ENCODE data around the gene OR52E5. TPM values are rescaled to one million over a fixed set of nuclear protein-coding genes. Genes with fewer than 3 reads are reported as not detected.

OR52E5 gene
- polyA plus RNA-seq, 1 donor: not detected

GRCh38 chr11:5891216-5891800 is 1.7 kb upstream of the OR52E5 start:
- no peaks in the 10 kb centered on the region for H3K9me3 ChIP-seq (ENCODE audit: control insufficient read depth, low read depth, low read length)
- 83% methylated on average over 1 of the region's 4 CpGs for whole genome bisulfite sequencing (ENCODE audit: insufficient coverage, low lambda C conversion rate)
- H3K27me3 ChIP-seq (ENCODE audit: control insufficient read depth, insufficient read depth, low read length): no peaks in the 10 kb centered on the region
- H3K27ac ChIP-seq (ENCODE audit: low read length): no peak overlapping the region
- H3K36me3 ChIP-seq (ENCODE audit: control insufficient read depth, insufficient read depth, low read length): no peaks in the 10 kb centered on the region
- no peaks in the 10 kb centered on the region for H3K4me1 ChIP-seq (ENCODE audit: control insufficient read depth, insufficient read depth, low read length)
- no peak overlapping the region for H3K4me3 ChIP-seq (ENCODE audit: low read length)
- no peak for DNase-seq

DNA sequence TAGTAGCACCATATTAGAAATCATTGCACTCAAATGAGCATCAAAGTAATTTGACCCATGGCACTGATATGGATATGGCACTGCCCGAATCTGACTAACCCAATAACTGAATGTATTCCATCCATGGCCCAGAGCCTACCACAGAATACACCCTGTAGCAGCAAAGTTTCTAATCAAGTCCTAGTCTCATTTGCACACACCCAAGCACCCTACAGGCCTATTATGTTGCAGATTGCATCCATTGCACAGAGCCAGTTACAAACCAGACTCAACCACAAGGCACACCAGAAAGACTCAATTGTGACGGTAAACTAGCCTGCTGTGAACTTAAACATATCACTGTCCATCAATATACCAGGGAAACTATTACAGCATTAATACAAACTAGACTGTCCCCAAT is 6.5 kb downstream of the OR52E5 start:
- Histone ChIP-seq H3K4me1 (ENCODE audit: control insufficient read depth, insufficient read depth, low read length) (no peaks in the 10 kb centered on the region), H3K27me3 (ENCODE audit: control insufficient read depth, insufficient read depth, low read length) (no peaks in the 10 kb centered on the region), H3K27ac (ENCODE audit: low read length) (no peak overlapping the region), H3K4me3 (ENCODE audit: low read length) (no peak overlapping the region), H3K36me3 (ENCODE audit: control insufficient read depth, insufficient read depth, low read length) (no peaks in the 10 kb centered on the region), H3K9me3 (ENCODE audit: control insufficient read depth, low read depth, low read length) (no peaks in the 10 kb centered on the region)
- no CpG with 5 or more reads among the region's 2 CpGs for WGBS (ENCODE audit: insufficient coverage, low lambda C conversion rate)
- DNase-seq: no peak

DNA sequence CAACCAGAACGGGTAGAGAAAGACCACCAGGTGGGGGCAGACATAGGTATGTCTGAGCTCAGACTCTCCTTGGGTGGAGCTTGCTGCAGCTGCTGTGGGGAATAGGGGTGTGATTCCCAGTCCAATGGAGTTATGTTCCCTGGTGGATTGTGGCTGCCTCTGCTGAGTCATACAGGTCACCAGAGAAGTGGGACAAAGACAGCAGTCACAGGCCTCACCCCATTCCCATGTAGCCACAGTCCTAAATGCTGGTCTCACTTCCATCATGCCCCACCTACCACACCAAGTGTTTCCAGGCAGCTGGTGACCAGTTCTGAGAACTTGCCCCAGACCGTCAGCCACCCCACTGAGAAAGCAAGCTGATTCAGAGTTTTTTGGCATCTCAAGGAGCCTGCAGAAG is 17.5 kb downstream of the OR52E5 start:
- no peak overlapping the region for H3K27ac ChIP-seq (ENCODE audit: low read length)
- H3K4me3 ChIP-seq (ENCODE audit: low read length): no peak overlapping the region
- H3K4me1 ChIP-seq (ENCODE audit: control insufficient read depth, insufficient read depth, low read length): no peaks in the 10 kb centered on the region
- no peak for DNase-seq
- H3K9me3 ChIP-seq (ENCODE audit: control insufficient read depth, low read depth, low read length): peaks cover 4% of the 10 kb centered on the region
- H3K36me3 ChIP-seq (ENCODE audit: control insufficient read depth, insufficient read depth, low read length): no peaks in the 10 kb centered on the region
- H3K27me3 ChIP-seq (ENCODE audit: control insufficient read depth, insufficient read depth, low read length): no peaks in the 10 kb centered on the region
- WGBS (ENCODE audit: insufficient coverage, low lambda C conversion rate): no CpG with 5 or more reads among the region's 2 CpGs

- H3K27me3 ChIP-seq (ENCODE audit: control insufficient read depth, insufficient read depth, low read length): no peaks in the 10 kb centered on the region
- no peaks in the 10 kb centered on the region for H3K9me3 ChIP-seq (ENCODE audit: control insufficient read depth, low read depth, low read length)
- H3K27ac ChIP-seq (ENCODE audit: low read length): no peak overlapping the region
- H3K36me3 ChIP-seq (ENCODE audit: control insufficient read depth, insufficient read depth, low read length): no peaks in the 10 kb centered on the region
- DNase-seq: no peak
- WGBS (ENCODE audit: insufficient coverage, low lambda C conversion rate): no CpG with 5 or more reads among the region's 2 CpGs
- H3K4me1 ChIP-seq (ENCODE audit: control insufficient read depth, insufficient read depth, low read length): no peaks in the 10 kb centered on the region
- H3K4me3 ChIP-seq (ENCODE audit: low read length): no peak overlapping the region
Measured at GRCh38 chr11:5922749-5923426, 29.9 kb downstream of the OR52E5 start.

DNA sequence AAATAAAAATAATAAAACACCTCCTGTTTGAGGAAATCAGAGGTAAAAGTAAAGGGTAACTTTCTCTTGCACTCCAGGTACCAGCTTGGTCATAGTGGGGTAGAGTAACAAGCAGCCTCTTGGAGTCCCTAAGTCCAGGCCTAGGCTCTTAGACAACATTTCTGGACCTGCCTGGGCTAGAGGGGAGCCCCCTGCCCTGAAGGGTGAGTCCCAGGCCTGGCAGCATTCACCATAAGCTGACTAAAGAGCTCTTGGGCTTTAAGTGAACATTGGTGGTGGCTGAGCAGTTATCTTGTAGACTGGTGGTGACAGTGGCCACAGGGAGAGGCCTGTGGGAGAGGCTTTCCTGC is 30.4 kb downstream of the OR52E5 start:
- Histone ChIP-seq H3K36me3 (ENCODE audit: control insufficient read depth, insufficient read depth, low read length) (no peaks in the 10 kb centered on the region), H3K4me1 (ENCODE audit: control insufficient read depth, insufficient read depth, low read length) (no peaks in the 10 kb centered on the region), H3K4me3 (ENCODE audit: low read length) (no peak overlapping the region), H3K9me3 (ENCODE audit: control insufficient read depth, low read depth, low read length) (peaks cover under 1% of the 10 kb centered on the region), H3K27me3 (ENCODE audit: control insufficient read depth, insufficient read depth, low read length) (no peaks in the 10 kb centered on the region), H3K27ac (ENCODE audit: low read length) (no peak overlapping the region)
- no peak for DNase-seq

DNA sequence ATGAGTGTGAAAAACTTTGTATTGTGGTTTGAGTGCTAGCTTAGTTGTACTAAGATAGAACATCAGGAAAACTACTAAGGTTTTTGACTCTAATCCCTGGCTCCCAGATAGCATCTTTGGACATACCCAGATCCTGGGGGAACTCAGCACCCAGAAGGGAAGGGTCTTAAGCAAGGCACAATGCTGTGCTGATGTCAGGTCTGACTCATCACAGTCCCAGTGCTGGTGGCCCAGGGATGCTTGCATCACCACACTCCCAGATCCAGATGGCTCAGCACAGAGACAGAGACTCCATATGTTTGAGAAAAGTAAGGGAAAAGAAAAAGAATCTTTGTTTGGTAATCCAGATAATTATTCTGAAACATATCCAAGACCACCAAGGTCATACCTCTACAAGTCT is 30.8 kb downstream of the OR52E5 start:
- no peak overlapping the region for H3K4me3 ChIP-seq (ENCODE audit: low read length)
- no peak for DNase-seq
- H3K36me3 ChIP-seq (ENCODE audit: control insufficient read depth, insufficient read depth, low read length): no peaks in the 10 kb centered on the region
- no peaks in the 10 kb centered on the region for H3K4me1 ChIP-seq (ENCODE audit: control insufficient read depth, insufficient read depth, low read length)
- no peak overlapping the region for H3K27ac ChIP-seq (ENCODE audit: low read length)
- peaks cover 4% of the 10 kb centered on the region for H3K9me3 ChIP-seq (ENCODE audit: control insufficient read depth, low read depth, low read length)
- H3K27me3 ChIP-seq (ENCODE audit: control insufficient read depth, insufficient read depth, low read length): no peaks in the 10 kb centered on the region

DNA sequence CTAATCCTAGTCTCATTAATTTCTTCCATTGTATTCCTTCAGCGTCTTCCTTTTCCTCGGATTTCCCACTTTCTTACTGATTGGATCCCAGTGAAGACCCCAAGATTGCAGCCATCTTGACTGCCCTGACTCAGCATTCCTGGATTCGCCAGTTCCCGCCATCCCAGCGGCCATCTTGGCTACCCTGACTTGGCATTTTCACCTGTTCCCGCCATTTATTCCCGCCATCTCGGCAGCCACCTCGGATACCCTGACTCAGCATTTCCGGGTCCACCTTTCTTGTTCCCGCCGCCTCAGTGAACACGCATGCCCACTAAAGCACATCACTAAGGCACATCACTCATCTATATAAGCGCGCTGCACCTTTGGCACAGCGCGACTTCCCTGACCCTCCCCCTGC is 35.3 kb downstream of the OR52E5 start:
- Histone ChIP-seq H3K36me3 (ENCODE audit: control insufficient read depth, insufficient read depth, low read length) (no peaks in the 10 kb centered on the region), H3K4me1 (ENCODE audit: control insufficient read depth, insufficient read depth, low read length) (no peaks in the 10 kb centered on the region), H3K9me3 (ENCODE audit: control insufficient read depth, low read depth, low read length) (peaks cover 24% of the 10 kb centered on the region), H3K27ac (ENCODE audit: low read length) (no peak overlapping the region), H3K27me3 (ENCODE audit: control insufficient read depth, insufficient read depth, low read length) (no peaks in the 10 kb centered on the region), H3K4me3 (ENCODE audit: low read length) (no peak overlapping the region)
- DNase-seq: no peak
- 100% methylated on average over 6 of the region's 17 CpGs for WGBS (ENCODE audit: insufficient coverage, low lambda C conversion rate)

- no CpG with 5 or more reads among the region's 15 CpGs for WGBS (ENCODE audit: insufficient coverage, low lambda C conversion rate)
- Histone ChIP-seq H3K4me3 (ENCODE audit: low read length) (no peak overlapping the region), H3K9me3 (ENCODE audit: control insufficient read depth, low read depth, low read length) (peaks cover 24% of the 10 kb centered on the region), H3K27ac (ENCODE audit: low read length) (no peak overlapping the region), H3K36me3 (ENCODE audit: control insufficient read depth, insufficient read depth, low read length) (no peaks in the 10 kb centered on the region), H3K27me3 (ENCODE audit: control insufficient read depth, insufficient read depth, low read length) (no peaks in the 10 kb centered on the region), H3K4me1 (ENCODE audit: control insufficient read depth, insufficient read depth, low read length) (no peaks in the 10 kb centered on the region)
- DNase-seq: no peak
Measured at GRCh38 chr11:5928811-5929210, 35.8 kb downstream of the OR52E5 start.

- H3K4me1 ChIP-seq (ENCODE audit: control insufficient read depth, insufficient read depth, low read length): no peaks in the 10 kb centered on the region
- no peaks in the 10 kb centered on the region for H3K27me3 ChIP-seq (ENCODE audit: control insufficient read depth, insufficient read depth, low read length)
- no peak overlapping the region for H3K27ac ChIP-seq (ENCODE audit: low read length)
- H3K9me3 ChIP-seq (ENCODE audit: control insufficient read depth, low read depth, low read length): peaks cover 24% of the 10 kb centered on the region
- H3K4me3 ChIP-seq (ENCODE audit: low read length): no peak overlapping the region
- H3K36me3 ChIP-seq (ENCODE audit: control insufficient read depth, insufficient read depth, low read length): no peaks in the 10 kb centered on the region
- DNase-seq: no peak
- whole genome bisulfite sequencing (ENCODE audit: insufficient coverage, low lambda C conversion rate): 100% methylated on average over 1 of the region's 31 CpGs
Measured at GRCh38 chr11:5929571-5930368, 36.8 kb downstream of the OR52E5 start.

DNA sequence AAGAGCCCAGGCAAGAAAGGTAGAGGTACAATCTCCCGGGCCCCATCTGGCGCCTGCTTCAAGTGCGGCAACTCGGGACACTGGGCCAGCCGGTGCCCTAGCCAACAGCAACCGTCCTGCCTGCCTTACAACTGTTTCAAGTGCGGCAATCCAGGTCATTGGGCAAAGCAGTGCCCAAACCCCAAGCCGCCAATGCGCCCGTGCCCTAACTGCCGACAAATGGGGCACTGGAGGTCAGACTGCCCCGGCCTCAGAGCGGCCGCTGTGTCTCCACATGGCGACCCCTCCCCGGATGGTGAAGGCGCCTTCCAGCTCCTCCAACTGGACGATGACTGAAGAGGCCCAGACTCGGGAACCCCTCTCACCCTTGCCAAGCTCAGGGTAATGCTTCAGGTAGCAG is 37.6 kb downstream of the OR52E5 start:
- no peaks in the 10 kb centered on the region for H3K4me1 ChIP-seq (ENCODE audit: control insufficient read depth, insufficient read depth, low read length)
- no peak overlapping the region for H3K4me3 ChIP-seq (ENCODE audit: low read length)
- H3K27me3 ChIP-seq (ENCODE audit: control insufficient read depth, insufficient read depth, low read length): no peaks in the 10 kb centered on the region
- no peaks in the 10 kb centered on the region for H3K36me3 ChIP-seq (ENCODE audit: control insufficient read depth, insufficient read depth, low read length)
- WGBS (ENCODE audit: insufficient coverage, low lambda C conversion rate): no CpG with 5 or more reads among the region's 19 CpGs
- DNase-seq: no peak
- H3K9me3 ChIP-seq (ENCODE audit: control insufficient read depth, low read depth, low read length): peaks cover 24% of the 10 kb centered on the region
- no peak overlapping the region for H3K27ac ChIP-seq (ENCODE audit: low read length)

- WGBS (ENCODE audit: insufficient coverage, low lambda C conversion rate): 100% methylated on average over 1 of the region's 8 CpGs
- Histone ChIP-seq H3K9me3 (ENCODE audit: control insufficient read depth, low read depth, low read length) (peaks cover 24% of the 10 kb centered on the region), H3K4me1 (ENCODE audit: control insufficient read depth, insufficient read depth, low read length) (no peaks in the 10 kb centered on the region), H3K4me3 (ENCODE audit: low read length) (no peak overlapping the region), H3K27me3 (ENCODE audit: control insufficient read depth, insufficient read depth, low read length) (no peaks in the 10 kb centered on the region), H3K36me3 (ENCODE audit: control insufficient read depth, insufficient read depth, low read length) (no peaks in the 10 kb centered on the region), H3K27ac (ENCODE audit: low read length) (no peak overlapping the region)
- DNase-seq: no peak
Measured at GRCh38 chr11:5931061-5931460, 38.1 kb downstream of the OR52E5 start.

All from large intestine (tissue), 3 donors.